Parathyroid adenoma (tissue), 2 donors: ENCODE data around the gene CIB2.

ENCODE experiments used
- H2AFZ ChIP-seq: fragments of 300-600 bp; sonication (generic); one replicate; pipeline ENCODE4 v1.7.0; 2017; ENCODE audit warnings: antibody characterized with exemption, mild to moderate bottlenecking
- H3K27ac ChIP-seq: fragments of 300-600 bp; sonication (generic); one replicate; pipeline ENCODE4 v1.7.0; 2017
- H3K27me3 ChIP-seq: fragments of 300-600 bp; sonication (generic); one replicate; pipeline ENCODE4 v1.7.0; 2017; ENCODE audit warnings: low read length; ENCODE audit not compliant: control insufficient read depth, insufficient read depth
- H3K36me3 ChIP-seq: fragments of 300-600 bp; sonication (generic); one replicate; pipeline ENCODE4 v1.7.0; 2017; ENCODE audit warnings: low read length; ENCODE audit not compliant: control insufficient read depth, insufficient read depth
- H3K4me1 ChIP-seq: fragments of 300-600 bp; sonication (generic); one replicate; pipeline ENCODE4 v1.7.0; 2017; ENCODE audit warnings: control low read depth
- H3K4me2 ChIP-seq: fragments of 300-600 bp; sonication (generic); one replicate; pipeline ENCODE4 v1.7.0; 2017; ENCODE audit warnings: low read length
- H3K4me3 ChIP-seq: fragments of 300-600 bp; sonication (generic); one replicate; pipeline ENCODE4 v1.7.0; 2017; ENCODE audit warnings: low read depth, low read length
- H3K79me2 ChIP-seq: fragments of 300-600 bp; sonication (generic); one replicate; pipeline ENCODE4 v1.7.0; 2017; ENCODE audit warnings: control low read depth
- H3K9ac ChIP-seq: fragments of 300-600 bp; sonication (generic); one replicate; pipeline ENCODE4 v1.7.0; 2017; ENCODE audit warnings: mild to moderate bottlenecking
- H3K9me3 ChIP-seq: fragments of 300-600 bp; sonication (generic); one replicate; pipeline ENCODE4 v1.7.0; 2017; ENCODE audit warnings: low read length; ENCODE audit not compliant: control insufficient read depth
- CTCF ChIP-seq: fragments of 300-600 bp; sonication (generic); IDR thresholded peaks from one replicate; pipeline ENCODE4 v1.7.0; 2017; ENCODE audit warnings: antibody characterized with exemption, mild to moderate bottlenecking
- donor health status: primary hyperparathyroidism.

CIB2 gene

GRCh38 chr15:78070049-78070700 lies 61.1 kb downstream of the CIB2 start:
- Histone ChIP-seq H2AFZ (no peak overlapping the region), H3K4me2 (no peak overlapping the region), H3K9ac (no peak overlapping the region), H3K36me3 (no peaks in the 10 kb centered on the region), H3K27me3 (no peaks in the 10 kb centered on the region), H3K4me1 (peaks cover 41% of the 10 kb centered on the region), H3K4me3 (no peak overlapping the region), H3K9me3 (no peaks in the 10 kb centered on the region), H3K27ac (peak overlapping the region; percentile 64), H3K79me2 (peaks cover 8% of the 10 kb centered on the region)
- no peak for TF ChIP-seq CTCF

- H3K79me2 ChIP-seq, result peaks cover 8% of the 10 kb centered on the region
- peaks cover 45% of the 10 kb centered on the region for H3K4me1 ChIP-seq
- no peak overlapping the region for H3K9ac ChIP-seq
- H3K36me3 ChIP-seq, result no peaks in the 10 kb centered on the region
- no peaks in the 10 kb centered on the region for H3K9me3 ChIP-seq
- no peak overlapping the region for H2AFZ ChIP-seq
- H3K27me3 ChIP-seq, result no peaks in the 10 kb centered on the region
- no peak overlapping the region for H3K4me2 ChIP-seq
- H3K27ac ChIP-seq, result peak overlapping the region; percentile 64
- no peak for TF ChIP-seq CTCF
- no peak overlapping the region for H3K4me3 ChIP-seq
These were observed 61.7 kb downstream of the CIB2 start for GRCh38 chr15:78069462-78070029.

GRCh38 chr15:78069052-78069414 lies 62.2 kb downstream of the CIB2 start:
- TF ChIP-seq CTCF, result no peak
- Histone ChIP-seq H3K36me3 (no peaks in the 10 kb centered on the region), H3K9ac (no peak overlapping the region), H3K4me1 (peaks cover 50% of the 10 kb centered on the region), H3K4me3 (no peak overlapping the region), H3K79me2 (peaks cover 7% of the 10 kb centered on the region), H3K4me2 (no peak overlapping the region), H2AFZ (no peak overlapping the region), H3K27ac (peak overlapping the region; percentile 64), H3K9me3 (no peaks in the 10 kb centered on the region), H3K27me3 (no peaks in the 10 kb centered on the region)

- Histone ChIP-seq H3K36me3 (no peaks in the 10 kb centered on the region), H3K4me3 (no peak overlapping the region), H3K27ac (peak overlapping the region; percentile 64), H2AFZ (no peak overlapping the region), H3K4me2 (peak overlapping the region; percentile 33), H3K9ac (no peak overlapping the region), H3K79me2 (peaks cover 10% of the 10 kb centered on the region), H3K9me3 (no peaks in the 10 kb centered on the region), H3K4me1 (peaks cover 52% of the 10 kb centered on the region), H3K27me3 (no peaks in the 10 kb centered on the region)
- no peak for TF ChIP-seq CTCF
These were observed 63.7 kb downstream of the CIB2 start for GRCh38 chr15:78067328-78068228.
